Thoracic aorta (tissue), 2 donors: ENCODE results near the gene KRT5. TPM values are rescaled to one million over a fixed set of nuclear protein-coding genes. Genes with fewer than 3 reads are reported as not detected.

Experiments
- ATAC-seq: fragments of 150-250 bp; one replicate; pipeline ENCODE4 v1.8.0; 2017; ENCODE audit warnings: low read depth; ENCODE audit not compliant: insufficient number of reproducible peaks, low FRiP score
- DNase-seq: peaks from one replicate; pipeline ENCODE4 v3.0.0-alpha.2; 2020; ENCODE audit warnings: low spot score
- H3K27ac ChIP-seq, 2 donors: fragments of 200-600 bp; sonication (generic); 1 replicate in 1 of 2; 2 replicates in 1 of 2; pipeline ENCODE4 v1.5.1; 2016; ENCODE audit warnings: mild to moderate bottlenecking in 2 of 2, moderate library complexity in 2 of 2
- H3K27me3 ChIP-seq: fragments of 200-600 bp; sonication (generic); replicated peaks from 2 replicates; pipeline ENCODE4 v1.6.0; 2016; ENCODE audit warnings: mild to moderate bottlenecking; ENCODE audit not compliant: insufficient read depth
- H3K36me3 ChIP-seq: fragments of 200-600 bp; sonication (generic); one replicate; pipeline ENCODE4 v1.5.1; 2016
- H3K4me1 ChIP-seq, 2 donors: fragments of 200-600 bp; sonication (generic); 1 replicate in 1 of 2; 2 replicates in 1 of 2; pipeline versions ENCODE4 v1.5.1 to v1.6.0; 2016; ENCODE audit warnings: low read depth in 2 of 2, mild to moderate bottlenecking in 1 of 2; ENCODE audit not compliant: control insufficient read depth in 1 of 2
- H3K4me3 ChIP-seq: fragments of 200-600 bp; sonication (generic); 2 replicates; pipeline ENCODE4 v1.5.1; 2016; ENCODE audit warnings: mild to moderate bottlenecking
- H3K9me3 ChIP-seq: fragments of 200-600 bp; sonication (generic); 2 replicates; pipeline ENCODE4 v1.5.1; 2016
- total RNA-seq, 2 donors: library from RNA; depleted of rRNA; stranded (reverse); fragments of >200 nt; gene quantifications; one replicate each; pipeline versions ENCODE4 v1.1.0 to v1.2.3, GENCODE V29; 2016
- TF ChIP-seq, protein P1 (sequence below): fragments of 200-600 bp; sonication (generic); IDR thresholded peaks from one replicate; pipeline ENCODE4 v1.5.1; 2019; ENCODE audit warnings: antibody characterized with exemption

KRT5 gene
- total RNA-seq, 2 donors from 2014 or later = 7.6 TPM; not detected in 1

DNA sequence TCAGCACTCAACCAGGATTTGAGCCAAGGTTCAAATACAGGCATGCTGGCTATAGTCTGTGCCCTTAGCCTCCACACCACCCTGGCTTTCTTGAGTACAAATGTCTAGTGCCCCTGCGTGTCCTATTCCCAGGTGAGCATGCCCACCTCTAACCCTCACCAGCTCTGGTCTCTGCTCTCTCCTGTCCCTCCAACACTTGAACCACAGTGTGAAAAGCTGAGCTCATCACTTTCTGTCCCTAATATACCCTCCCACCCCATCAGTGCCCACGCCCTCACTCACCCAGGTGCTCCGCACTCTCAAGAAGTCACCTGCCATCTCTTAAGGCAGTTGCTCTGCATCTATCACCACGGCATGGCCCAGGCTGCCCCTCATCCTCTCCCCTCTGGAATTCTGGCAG lies 39.8 kb upstream of the KRT5 start:
- no peak overlapping the region for H3K4me3 ChIP-seq
- H3K4me1 ChIP-seq = no peaks in the 10 kb centered on the region

DNA sequence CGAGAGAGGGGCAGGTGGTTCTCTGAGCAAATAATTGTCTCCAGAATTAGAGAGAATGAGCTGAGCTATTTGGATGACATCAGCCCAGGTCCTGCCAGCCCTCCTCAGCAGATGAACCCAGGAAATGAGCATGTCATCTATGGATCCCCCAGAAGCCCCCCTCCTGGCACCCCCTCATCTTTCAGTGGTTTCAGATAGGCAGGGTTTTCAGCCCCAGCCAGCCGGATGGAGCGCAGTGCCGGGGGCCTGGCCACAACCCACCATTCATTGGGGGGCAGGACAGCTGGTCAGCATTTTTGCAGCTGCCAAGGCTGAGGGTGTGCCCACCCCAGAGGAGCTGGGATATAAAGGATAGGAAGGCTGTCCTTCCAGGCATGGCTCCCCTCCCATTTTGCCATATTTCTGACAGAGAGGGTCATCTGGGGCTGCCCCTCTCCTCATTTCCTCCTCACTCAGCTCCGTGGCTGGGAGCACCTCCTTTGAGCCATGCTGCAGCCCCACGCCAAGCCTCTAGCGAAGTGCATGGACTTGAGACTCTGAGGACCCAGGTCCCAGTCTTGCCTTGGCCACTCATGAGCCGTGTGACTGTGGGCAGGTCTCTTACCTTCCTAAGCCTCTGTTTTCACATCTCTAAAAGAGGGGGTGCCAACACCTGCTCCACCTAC lies 38.7 kb upstream of the KRT5 start:
- TF ChIP-seq, protein P1, sequence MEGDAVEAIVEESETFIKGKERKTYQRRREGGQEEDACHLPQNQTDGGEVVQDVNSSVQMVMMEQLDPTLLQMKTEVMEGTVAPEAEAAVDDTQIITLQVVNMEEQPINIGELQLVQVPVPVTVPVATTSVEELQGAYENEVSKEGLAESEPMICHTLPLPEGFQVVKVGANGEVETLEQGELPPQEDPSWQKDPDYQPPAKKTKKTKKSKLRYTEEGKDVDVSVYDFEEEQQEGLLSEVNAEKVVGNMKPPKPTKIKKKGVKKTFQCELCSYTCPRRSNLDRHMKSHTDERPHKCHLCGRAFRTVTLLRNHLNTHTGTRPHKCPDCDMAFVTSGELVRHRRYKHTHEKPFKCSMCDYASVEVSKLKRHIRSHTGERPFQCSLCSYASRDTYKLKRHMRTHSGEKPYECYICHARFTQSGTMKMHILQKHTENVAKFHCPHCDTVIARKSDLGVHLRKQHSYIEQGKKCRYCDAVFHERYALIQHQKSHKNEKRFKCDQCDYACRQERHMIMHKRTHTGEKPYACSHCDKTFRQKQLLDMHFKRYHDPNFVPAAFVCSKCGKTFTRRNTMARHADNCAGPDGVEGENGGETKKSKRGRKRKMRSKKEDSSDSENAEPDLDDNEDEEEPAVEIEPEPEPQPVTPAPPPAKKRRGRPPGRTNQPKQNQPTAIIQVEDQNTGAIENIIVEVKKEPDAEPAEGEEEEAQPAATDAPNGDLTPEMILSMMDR = no peak
- Histone ChIP-seq H3K27ac (no peak overlapping the region), H3K9me3 (no peaks in the 10 kb centered on the region), H3K4me1 (no peaks in the 10 kb centered on the region), H3K36me3 (no peaks in the 10 kb centered on the region), H3K27me3 (no peaks in the 10 kb centered on the region), H3K4me3 (no peak overlapping the region)
- ATAC-seq = no peak
- DNase-seq = no peak

More for the DNA sequence above, 39.8 kb upstream of the KRT5 start:
- no peak for DNase-seq
- H3K9me3 ChIP-seq = no peaks in the 10 kb centered on the region
- H3K27me3 ChIP-seq = no peaks in the 10 kb centered on the region
- no peak for ATAC-seq
- TF ChIP-seq, protein P1 = no peak
- no peak overlapping the region for H3K27ac ChIP-seq
- H3K36me3 ChIP-seq = no peaks in the 10 kb centered on the region

DNA sequence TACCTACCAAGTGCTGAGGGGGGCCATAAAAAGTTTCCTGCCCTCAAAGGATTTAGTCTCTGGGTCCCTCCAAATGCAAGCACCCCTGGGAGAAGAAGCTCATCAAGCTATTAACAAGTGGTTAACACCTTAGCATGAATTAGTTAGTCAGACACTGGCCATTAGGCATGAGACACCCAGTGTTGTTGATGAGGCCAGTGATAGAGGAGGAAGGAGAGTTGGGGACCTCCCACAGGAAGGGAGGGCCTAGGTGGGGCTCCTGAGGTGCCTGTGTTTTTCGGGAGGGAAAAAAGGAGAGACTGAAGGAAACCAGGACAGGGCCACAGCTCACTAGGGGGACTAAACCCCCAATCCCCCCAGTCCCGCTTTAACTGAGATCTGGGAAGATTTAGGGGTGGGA lies 37.3 kb upstream of the KRT5 start:
- H3K27me3 ChIP-seq = no peaks in the 10 kb centered on the region
- TF ChIP-seq, protein P1 = no peak
- no peak for DNase-seq
- no peaks in the 10 kb centered on the region for H3K36me3 ChIP-seq
- no peaks in the 10 kb centered on the region for H3K9me3 ChIP-seq
- no peak for ATAC-seq
- H3K27ac ChIP-seq = no peak overlapping the region
- no peak overlapping the region for H3K4me3 ChIP-seq
- H3K4me1 ChIP-seq = no peaks in the 10 kb centered on the region

DNA sequence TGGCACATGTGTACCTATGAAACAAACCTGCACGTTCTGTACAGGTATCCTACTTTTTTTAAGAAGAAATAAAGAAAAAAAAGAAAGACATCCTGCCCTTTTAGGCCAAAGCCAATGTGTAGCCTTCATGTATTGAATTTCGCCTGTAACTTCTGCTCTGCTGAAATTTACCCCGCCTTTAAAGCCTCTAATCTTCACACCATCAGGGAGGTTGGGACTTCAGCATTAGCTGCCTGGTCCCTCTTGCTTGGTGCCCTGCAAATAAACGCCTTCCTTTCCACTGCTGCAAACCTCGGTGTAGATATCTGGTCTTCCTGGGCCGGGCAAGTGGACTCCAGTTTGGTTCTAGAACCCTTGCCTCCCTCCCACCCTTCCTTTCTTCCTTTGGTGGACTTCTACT lies 35.4 kb upstream of the KRT5 start:
- no peak overlapping the region for H3K4me3 ChIP-seq
- H3K9me3 ChIP-seq = no peaks in the 10 kb centered on the region
- no peaks in the 10 kb centered on the region for H3K4me1 ChIP-seq
- no peaks in the 10 kb centered on the region for H3K27me3 ChIP-seq
- TF ChIP-seq, protein P1 = no peak
- DNase-seq = no peak
- H3K36me3 ChIP-seq = no peaks in the 10 kb centered on the region
- no peak overlapping the region for H3K27ac ChIP-seq
- ATAC-seq = no peak

DNA sequence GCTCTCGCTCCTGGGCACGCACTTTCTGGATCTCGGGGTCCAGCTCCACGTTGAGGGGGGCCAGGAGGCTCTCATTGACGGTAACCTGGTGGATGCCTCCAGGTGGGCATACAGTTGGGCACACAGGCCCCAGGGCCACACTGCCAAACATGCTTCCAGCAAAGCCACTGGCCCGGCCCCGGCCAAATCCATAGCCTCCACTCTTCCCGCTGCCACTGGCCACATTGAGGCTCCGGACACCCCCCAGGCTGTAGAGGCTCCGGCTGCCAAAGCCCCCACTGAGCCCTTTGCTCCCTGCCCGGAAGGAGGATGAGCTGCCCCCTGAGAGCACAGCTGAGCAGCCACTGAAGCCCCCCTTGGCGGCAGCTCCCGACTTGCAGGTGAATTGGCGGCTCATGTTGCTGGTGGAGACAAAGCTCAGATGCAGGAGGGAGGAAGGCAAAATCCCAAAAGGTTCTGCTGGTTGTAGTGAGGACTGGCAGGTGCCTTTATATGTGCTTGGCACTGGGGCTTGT lies 32.5 kb upstream of the KRT5 start, which contains the start of gene KRT71:
Gene KRT71, minus strand, starts transcription at position 465 of the 515 bp plus-strand sequence. Its CDS starts 68 bp downstream, at position 397.
- H3K4me1 ChIP-seq = no peaks in the 10 kb centered on the region
- TF ChIP-seq, protein P1 = no peak
- DNase-seq (no peak), ATAC-seq (no peak)
- H3K4me3 ChIP-seq = no peak within 1 kb of the TSS
- no peaks in the 10 kb centered on the region for H3K36me3 ChIP-seq
- H3K9me3 ChIP-seq = no peaks in the 10 kb centered on the region
- no peaks in the 10 kb centered on the region for H3K27me3 ChIP-seq
- no peak within 1 kb of the TSS for H3K27ac ChIP-seq
